Bone marrow (tissue), 2 donors: Measurements from ENCODE around the gene RPA3.

ENCODE experiments used
- DNase-seq, 2 donors: peaks; one replicate each; lab custom pipeline; 2025; lab: John Stamatoyannopoulos, UW

Gene RPA3

DNA sequence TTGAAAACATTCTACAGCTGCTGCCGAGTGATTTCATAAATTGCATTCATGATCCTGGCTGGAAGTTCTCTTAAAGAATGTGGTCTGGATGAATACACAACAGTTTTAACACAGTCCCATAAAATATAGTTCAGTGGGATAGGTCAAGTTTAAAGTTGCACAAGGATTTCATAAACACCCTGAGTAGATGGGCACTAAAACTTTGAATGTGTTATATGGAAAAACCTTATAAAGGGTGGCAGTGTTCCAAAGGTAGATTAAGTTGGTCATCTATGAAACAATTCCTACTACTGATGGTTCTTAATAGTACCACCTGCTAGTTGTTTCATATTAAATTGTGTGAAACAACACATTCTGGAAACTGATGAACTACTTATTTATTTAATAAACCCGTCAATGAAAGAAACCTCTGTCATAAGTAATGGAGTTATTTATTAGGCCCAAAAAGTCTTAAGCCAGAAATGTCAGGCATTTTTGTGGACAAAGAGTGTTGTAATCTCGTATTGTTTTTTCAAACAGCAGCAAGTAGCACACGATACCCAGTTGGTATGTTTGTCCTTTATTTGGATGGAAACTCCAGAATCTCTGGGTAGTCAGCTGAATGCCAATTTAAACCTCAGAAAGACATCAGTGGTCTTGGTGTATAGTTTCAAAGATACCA is 14.3 kb upstream of the RPA3 start:
- no peak for DNase-seq

DNA sequence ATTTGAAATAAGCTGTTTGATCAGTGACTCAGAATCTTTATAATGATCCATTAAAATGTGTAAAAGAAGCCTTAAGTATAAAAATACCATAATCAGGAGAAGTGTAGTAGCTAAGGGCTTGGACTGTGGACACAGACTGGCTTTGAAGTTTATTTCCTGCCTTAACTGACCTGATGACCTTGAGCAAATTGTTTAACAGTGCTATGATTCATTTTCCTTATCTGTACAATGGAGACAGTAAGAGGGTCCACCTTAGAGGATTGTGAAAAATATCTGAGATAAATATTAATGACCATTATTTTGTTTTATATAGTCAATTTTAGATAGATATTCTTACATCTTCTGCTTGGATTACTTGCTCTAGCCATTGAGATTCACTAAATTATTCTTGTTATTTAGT is 13.3 kb upstream of the RPA3 start:
- DNase-seq: no peak

DNA sequence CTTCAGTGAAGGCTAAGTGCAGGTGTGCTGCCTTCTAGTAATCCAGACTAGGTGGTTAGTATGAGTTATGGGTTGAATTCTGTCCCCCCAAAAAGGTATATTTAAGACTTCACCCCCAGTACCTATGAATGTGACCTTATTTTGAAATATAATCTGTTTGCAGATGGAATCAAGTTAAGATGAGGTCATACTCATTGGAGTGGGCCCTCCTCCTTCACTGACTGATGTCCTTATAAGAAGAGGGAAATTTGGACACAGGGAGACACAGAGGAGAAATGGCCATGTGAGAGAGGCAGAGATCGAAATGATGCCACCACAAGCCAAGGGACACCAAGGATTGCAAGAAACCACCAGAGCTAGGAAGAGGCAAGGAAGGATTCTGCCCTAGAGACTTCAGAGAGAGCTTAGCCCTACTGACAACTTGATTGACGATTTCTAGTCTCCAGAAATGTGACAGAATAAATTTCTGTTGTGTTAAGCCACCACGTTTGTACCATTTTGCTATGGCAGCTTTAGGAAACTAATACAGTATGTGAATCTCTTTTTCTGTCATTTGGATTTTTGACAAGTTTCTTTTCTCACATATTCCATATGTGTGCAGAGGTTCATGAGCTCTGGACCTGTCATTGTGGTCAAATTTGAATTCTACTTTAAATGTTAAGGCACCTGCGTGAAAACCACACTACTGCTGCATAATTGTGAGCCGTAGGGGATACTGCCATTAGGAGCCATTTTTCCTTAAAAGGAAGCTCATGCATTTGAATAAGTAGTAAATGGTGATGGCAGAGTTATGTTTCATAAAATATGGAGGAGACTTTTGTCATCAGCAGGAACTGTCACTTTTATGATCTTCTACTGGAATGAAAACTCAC is 2.6 kb upstream of the RPA3 start:
- no peak for DNase-seq

DNA sequence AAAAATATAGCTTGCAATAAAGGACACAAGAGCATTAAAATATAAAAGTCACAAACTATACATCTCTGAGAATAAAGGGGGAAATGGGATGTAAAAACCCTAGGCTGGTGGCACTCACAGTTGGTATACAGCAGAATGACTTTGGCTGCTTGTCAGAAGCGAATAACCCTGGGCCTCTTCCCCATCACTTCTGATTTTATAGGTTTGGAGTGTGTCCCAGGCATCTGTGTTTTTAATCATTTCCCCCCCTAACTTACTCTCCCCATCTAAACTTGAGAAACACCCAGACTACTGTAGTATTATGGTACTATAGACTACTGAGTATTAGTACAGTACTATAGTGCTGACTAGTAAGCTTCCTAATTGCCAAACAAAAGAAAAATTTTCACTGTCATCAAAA is 1.8 kb upstream of the RPA3 start:
- DNase-seq: no peak

DNA sequence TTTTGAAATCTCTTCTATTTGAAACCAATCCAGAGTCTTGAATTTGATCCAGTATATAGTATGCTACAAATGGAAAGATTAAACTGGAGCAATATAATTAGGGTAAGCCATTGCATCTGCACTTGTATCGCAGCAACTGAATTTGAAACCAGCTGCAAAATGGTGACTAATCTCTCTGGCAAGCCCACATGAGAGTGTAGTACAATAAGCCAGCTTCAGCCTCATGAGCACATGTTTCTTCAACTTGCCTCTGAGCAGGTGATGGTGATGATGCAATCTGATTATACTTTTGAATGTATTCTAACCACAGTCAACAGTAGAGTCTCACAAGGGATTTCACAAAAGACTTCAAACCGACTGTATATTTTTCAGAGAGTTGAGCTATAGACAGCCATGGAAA is 829 bp upstream of the RPA3 start:
- peak in 1 of 2 donors; percentile 8 for DNase-seq

GRCh38 chr7:7713730-7714129 is 4.7 kb downstream of the RPA3 start:
- DNase-seq: no peak

- no peak for DNase-seq
Measured at GRCh38 chr7:7710469-7710868, 7.9 kb downstream of the RPA3 start.

GRCh38 chr7:7709291-7709690 is 9.1 kb downstream of the RPA3 start:
- DNase-seq: no peak

DNA sequence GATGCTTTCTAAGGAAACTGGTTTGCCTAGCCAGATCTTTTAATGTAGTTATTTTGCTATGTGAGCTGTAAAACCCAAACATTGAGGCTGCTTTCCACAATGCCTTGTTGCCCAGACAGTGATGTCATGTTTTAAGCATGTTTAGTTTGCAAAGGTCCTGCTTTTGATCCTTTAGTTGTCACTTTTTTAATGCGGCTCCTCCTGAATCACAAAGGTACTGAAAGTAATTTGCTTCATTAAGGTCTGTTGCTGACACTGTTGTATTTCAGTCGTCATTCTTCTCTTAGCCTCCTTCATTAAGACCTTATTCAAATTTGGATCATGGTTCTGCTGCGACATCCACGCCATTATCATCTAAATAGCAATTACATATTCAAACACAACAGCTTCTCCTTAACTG is 10.6 kb downstream of the RPA3 start:
- no peak for DNase-seq

GRCh38 chr7:7707246-7707645 is 11.2 kb downstream of the RPA3 start:
- no peak for DNase-seq

- no peak for DNase-seq
Measured at GRCh38 chr7:7706556-7707172, 11.7 kb downstream of the RPA3 start.

DNA sequence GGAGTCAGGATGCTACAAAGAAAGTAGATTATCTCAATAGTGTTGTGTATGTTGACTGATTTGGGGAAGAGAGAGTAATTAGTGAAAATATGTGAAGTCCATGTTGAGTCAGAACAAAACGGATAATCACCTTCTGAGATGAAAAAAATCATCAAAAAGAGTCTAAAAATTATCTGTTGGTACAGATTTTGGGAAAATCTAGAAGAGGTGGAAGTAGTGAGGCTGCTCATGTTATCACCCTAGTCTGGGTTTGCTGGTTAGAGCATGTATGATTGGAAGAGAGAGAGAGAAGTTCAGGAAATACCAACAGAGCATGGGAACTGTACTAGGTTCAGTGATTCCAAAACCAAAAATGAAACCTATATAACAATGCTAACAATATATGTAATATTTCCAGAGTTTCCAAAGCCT is 12.3 kb downstream of the RPA3 start:
- DNase-seq: no peak

GRCh38 chr7:7705318-7705717 is 13.1 kb downstream of the RPA3 start:
- DNase-seq: no peak

- DNase-seq: no peak
Measured at GRCh38 chr7:7704867-7705266, 13.5 kb downstream of the RPA3 start.

- DNase-seq: no peak
Measured at GRCh38 chr7:7703427-7703826, 15.0 kb downstream of the RPA3 start.

- no peak for DNase-seq
Measured at GRCh38 chr7:7702826-7703225, 15.6 kb downstream of the RPA3 start.

DNA sequence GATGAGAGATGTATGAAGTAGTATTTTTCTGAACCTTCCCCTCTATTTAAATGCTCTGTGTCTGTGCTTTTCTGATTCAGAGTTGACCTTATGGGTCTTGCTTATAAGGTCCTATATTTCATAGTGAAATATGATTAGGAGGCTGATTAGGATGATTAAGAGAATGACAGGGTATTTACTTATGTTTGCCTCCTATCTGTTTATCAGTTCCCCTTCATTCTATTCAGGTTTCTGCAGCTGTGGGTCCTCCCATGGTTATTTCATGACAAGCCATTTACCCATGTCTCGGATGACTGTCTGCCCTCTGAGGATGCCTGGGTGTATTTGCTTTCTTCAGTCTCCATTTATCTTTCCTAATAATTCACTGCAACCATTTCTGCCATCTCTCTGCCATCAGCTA is 16.9 kb downstream of the RPA3 start:
- DNase-seq: no peak

- DNase-seq: no peak
Measured at GRCh38 chr7:7699970-7700369, 18.4 kb downstream of the RPA3 start.

GRCh38 chr7:7699380-7699779 is 19.0 kb downstream of the RPA3 start:
- peak in 1 of 2 donors; percentile 2 for DNase-seq

DNA sequence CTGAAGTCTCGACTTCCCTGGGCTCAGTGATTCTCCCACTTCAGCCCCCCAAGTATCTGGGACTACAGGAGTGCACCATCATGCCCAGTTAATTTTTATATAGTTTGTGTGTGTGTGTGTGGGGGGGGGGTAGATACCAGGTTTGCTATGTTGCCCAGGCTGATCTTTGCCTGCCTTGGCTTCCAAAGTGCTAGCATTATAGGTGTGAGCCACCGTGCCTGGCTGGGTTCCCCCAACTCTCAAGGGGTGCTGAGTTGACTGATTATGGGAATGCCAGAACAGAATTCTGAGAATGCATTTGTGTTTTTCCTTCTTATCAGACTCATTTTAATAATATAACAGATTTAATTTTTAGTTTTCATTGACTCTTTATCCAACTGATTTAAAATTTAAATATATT is 19.5 kb downstream of the RPA3 start:
- DNase-seq: no peak

- DNase-seq: no peak
Measured at GRCh38 chr7:7696458-7697119, 21.8 kb downstream of the RPA3 start.

- no peak for DNase-seq
Measured at GRCh38 chr7:7695111-7695817, 23.1 kb downstream of the RPA3 start.
